Hypothalamus (tissue), 51 donors: ENCODE measurements around the gene TNFRSF4.

Source experiments
- DNase-seq, 51 donors: peaks; one replicate each; lab custom pipeline; 2025; lab: John Stamatoyannopoulos, UW

TNFRSF4 gene

GRCh38 chr1:1220197-1220596, 6.2 kb upstream of the TNFRSF4 start:
- DNase-seq, result no peak

GRCh38 chr1:1219341-1219740, 5.4 kb upstream of the TNFRSF4 start:
- no peak for DNase-seq

GRCh38 chr1:1218524-1219200, 4.7 kb upstream of the TNFRSF4 start:
- no peak for DNase-seq

DNA sequence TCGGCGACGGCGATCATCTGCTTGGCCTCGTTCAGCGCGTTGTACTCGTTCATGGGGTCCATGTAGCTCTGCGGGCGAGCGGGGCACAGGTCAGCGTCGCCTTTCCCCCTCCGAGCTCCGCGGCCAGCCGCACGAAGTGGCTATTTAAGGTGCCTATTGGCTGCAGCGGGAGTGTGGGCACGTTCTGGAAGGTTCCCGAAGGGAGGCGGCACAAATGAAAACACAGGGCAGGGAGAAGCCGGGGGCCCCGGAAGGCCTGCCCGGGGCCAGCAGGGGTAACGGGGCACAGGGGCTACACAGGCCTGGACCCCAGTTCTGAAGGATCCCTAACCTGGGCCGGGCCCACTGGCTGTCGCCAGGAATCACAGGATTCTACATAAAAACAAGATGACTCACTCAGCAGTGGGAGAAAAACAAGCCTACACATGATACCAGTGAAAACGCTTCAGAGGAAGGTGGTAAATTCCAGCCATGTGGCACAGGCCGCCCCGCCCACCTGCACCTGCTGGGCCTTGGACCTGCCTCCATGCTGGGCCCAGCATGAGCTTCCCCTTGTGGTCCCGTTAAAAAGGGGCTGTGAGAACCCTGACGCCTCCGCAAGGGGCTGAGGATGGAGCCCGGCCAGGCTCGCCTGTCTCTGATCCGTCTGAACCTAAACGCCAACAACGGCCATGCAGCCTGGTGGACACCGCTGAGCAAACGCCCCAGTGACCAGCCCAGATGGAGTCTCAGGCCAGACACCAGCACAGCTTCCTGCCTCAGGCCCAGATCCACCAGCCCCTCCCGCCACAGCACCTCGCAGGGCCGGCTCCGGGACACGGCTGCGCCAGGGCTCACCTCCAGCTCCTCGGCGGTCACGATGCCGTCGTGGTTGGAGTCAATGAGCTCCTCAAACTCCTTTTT, 3.9 kb upstream of the TNFRSF4 start:
- DNase-seq, result no peak

DNA sequence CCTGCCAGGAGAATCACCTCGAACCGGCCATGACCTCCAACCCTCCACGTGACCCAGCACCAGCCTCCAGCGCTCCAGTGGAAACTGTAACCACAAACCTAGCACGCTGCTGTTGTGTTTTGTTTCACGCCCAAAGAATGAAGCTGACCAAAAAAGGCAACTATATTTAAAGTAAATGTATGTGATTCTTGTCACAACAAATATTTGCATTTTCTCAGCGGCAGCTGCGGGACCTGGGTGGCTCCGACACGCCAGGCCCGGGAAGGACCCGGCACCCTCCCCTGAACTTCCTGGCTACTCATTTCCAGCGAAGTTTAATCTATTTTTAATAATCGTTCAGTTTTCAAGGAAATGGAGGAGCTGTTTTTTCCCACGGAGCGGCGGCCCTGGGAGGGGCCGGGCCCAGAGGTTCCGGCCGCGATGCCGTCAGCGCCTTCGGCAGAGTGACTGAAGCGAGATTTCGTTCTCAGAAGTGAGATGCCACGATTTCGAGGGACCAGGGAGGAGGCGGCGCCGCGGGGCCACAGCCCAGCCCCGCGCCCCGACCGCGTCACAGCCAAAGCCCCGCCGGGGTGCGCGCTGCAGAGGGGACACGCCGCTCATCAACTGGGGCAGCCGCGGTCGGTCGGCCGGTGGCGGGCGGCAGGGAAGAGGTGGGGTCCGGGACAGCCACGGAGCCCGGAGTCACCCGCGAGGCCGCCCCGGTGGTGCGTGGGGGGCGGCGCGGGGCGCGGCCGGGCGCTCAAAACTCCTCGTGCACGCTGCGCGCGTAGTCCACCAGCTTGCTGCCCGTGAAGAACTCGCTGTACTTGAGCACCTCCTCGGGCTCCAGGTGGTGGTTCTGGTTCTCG, 3.0 kb upstream of the TNFRSF4 start:
- DNase-seq, result no peak

DNA sequence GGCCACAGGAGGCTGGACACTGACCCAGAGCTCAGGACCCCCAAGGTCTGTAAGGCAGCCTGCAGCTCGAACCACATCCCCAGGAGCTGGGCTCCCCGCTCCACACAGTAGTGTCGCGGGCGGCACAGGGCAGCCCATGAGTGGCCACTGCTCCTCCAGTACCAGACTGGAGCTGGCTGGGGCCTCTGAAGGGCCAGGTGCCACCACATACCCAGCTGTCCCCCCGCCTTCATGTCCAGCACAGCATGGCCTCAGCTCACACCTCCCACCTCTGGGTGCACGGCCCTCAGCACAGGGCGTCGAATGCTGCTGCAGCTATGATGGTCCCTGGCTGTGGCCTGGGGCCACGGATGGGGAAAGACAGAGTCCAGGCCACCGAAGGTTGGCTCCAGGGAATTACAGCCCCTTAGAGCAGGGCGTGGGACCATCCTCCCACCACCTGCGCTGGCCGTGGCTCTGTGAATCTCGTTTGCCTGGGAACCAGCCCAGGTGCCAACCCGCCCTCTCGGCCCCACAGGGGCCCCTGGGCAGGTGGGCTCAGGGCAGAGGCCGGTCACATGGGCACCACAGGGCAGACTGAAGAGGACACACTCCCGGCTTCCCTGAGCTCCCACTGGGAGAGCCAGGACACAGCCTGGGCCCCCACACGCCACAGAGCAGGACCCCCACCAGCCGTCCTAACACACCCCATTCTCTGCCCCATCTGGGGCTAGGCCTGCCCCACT, 2.1 kb upstream of the TNFRSF4 start:
- no peak for DNase-seq

DNA sequence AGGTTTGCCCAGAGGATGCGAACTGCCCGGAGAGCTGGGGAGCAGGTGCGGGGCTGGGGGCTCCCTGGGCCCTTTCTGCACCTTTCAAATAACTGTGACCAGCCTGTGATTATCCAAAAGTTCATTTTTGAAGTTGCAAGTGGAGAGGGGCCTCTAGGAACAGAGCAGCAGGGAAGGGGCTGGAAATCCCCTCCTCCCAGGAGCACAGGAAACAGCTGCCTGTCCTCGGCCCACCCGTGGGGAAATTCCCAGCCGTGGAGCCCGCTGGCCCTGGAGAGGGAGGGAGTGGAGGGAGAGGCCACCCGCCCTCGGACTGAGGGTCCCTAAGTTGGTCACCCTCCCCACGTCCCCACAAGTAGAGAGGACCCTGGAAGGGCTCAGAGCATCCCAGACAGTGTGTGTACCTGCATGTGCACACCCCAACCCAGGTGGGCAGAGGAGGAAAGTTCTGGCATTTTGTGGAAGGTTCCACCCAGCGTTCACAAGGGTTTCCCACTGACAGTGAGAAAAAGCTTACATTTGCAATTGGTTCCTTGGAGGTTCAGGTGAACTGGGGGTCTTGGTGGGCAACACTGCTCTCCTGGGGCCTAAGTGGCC, 1.2 kb upstream of the TNFRSF4 start:
- no peak for DNase-seq

DNA sequence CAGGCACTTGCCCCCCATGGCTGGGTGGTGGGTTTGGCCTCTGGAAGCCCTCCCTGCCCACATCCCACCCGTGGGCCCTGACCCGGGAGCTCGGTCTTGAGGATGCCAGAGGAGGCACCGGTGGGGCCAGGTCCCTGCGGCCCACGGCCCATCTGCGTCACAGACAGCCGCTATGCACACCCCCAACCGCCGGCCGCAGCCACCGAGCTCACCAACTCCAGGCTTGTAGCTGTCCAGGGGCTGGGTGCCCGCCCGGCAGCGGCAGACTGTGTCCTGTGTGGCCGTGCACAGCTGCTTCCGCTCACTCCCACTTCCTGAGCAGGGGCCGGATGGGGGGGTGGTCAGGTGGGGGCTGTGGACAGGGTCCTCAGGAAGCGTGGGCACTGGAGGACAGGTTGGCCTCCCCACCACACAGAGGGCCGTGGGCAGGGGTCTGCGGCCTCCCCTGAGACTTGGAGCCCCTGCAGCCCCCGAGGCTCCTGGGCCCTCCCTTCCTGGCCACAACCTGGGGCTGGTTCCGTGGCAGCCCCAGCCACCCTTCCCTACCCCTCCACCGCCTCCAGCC, 1.1 kb downstream of the TNFRSF4 start:
- DNase-seq, result no peak

- DNase-seq, result no peak
Observed at GRCh38 chr1:1211541-1212441, 2.2 kb downstream of the TNFRSF4 start.

DNA sequence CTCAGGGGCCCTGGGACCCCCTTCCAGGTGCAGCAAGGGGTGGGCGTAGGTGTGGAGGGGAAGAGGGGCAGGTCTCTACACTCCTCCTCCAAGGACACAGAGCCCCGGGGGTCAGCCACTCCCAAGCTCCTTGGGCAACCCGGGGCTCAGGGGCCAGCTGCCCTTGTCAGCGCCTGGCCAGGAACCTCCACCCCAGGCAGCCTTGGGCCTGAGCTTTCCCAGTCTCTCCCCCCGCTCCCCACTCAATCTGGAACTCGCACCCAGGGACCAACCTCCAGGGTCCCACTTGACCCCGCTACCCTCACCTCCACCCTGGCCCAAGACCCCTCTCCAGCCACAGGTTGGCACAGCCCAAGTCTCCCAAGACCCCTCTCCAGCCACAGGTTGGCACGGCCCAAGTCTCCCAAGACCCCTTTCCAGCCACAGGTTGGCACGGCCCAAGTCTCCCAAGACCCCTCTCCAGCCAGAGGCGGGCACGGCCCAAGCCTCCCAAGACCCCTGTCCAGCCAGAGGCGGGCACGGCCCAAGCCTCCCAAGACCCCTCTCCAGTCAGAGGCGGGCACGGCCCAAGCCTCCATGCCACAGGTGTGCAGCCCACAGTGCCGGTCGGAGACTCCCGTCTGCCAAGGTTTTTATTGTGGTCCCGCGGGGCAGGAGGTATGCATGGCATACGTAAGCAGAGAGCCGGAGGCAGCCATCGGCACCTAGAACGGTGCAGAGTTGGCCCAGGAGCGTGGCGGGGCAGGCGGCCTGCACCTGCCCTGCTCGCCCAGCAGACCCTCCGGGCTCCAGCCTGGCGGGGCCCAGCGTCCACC, 3.0 kb downstream of the TNFRSF4 start:
- DNase-seq, result no peak

DNA sequence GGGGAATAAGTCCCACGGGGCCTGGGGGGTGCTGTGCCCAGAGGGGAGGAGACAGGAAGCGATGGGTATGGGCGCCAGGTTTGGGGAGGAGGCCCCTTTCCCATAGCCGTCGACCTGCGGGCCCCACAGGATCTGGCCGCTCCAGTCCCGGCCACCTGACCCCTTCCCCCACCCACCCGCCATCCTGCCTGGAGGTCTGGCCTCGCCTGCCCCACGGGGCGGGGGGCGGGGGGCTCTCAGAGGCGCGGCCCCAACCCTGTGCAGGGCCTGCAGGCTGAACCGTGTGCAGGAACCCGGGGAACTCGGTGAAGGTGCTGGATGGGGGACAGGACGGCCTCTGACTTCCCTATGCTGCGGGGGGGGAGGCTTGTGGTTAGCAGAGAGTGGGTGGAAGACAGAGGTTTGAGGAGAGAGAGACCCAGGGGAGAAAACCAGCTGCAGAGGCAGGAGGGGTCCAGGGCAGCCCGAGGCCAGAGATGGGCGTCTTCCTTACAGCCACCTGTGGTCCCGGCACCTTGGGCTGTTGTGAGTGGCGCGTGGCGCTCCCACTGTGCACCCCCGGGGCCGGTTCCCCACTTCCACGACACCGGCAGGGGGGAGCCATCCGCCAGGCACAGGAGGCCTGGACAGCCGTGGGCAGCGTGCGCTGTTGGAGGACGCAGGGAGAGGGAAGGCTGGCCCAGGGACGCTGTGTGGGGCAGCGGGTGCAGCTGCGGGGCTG, 5.1 kb downstream of the TNFRSF4 start:
- DNase-seq, result no peak

- DNase-seq, result no peak
Observed at GRCh38 chr1:1207571-1207892, 6.4 kb downstream of the TNFRSF4 start.

DNA sequence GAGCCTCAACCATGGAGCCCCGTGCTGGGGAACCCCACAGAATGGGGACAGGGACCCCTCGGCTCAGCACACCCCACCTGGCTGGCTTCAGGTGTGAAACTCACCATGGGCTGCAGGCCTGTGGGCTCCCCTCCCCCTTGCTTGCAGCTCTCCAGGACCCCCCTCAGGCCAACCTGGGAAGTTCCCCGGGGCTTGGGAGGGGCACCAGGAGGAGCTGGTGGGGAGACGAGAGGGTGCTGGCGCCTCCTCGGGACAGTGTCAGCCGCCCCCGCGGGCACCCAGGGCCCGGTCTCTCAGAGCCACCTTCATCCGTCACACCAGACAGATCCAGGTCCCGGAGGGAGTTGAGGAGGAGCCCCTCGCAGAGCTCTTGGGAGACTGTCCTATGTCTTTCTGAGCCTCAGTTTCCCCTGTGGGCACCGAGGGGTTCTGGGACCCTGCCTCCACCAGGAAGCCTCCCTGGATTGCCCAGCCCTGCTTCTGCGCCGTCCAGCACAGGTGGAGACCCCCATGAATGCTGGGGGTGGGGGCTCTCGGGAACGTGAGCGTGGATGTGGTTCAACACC, 6.9 kb downstream of the TNFRSF4 start:
- no peak for DNase-seq

DNA sequence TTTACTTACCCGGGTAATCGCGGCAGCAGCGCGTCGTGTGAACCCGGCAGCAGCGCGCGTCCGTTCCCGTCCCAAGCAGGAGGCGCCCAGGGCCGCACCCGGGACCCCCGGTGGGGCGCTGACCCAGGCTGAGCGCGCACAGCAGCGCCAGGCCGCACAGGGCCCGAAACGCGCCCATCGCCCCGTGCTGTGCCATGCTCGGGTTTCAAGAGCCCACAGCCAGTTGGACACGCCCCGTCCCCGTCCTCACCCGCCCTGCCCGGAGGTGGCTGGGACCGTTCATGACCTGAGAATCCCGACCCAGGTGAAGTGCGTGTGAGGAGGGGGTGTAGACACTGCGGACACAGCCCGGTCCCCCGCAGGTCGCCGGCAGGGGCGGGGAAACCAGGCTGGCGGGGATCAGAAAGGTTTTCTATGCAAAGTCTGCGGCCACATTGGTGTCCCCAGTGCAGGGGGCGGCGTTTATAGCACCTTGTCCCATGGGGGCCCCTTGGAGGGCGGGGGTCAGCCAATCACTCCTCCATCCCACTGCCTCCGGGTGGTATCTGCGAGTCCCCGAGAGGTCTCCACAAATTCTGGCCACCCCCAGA, 7.5 kb downstream of the TNFRSF4 start, which contains the start of gene TNFRSF18:
Gene TNFRSF18, minus strand, starts transcription at position 217 of the 590 bp plus-strand sequence. Its CDS starts 21 bp downstream, at position 196.
- no peak for DNase-seq

- no peak for DNase-seq
Observed at GRCh38 chr1:1205769-1206375, 8.1 kb downstream of the TNFRSF4 start.
